SU-DHL-6 (cell line): Measurements from ENCODE around the gene GAPVD1.

Experiments used
- H2AFZ ChIP-seq: fragments of 200-600 bp; sonication (generic); 2 replicates; pipeline ENCODE4 v1.6.1; 2014; ENCODE audit warnings: low read depth, mild to moderate bottlenecking, moderate library complexity, mixed read lengths, antibody characterized with exemption, low read length; ENCODE audit not compliant: severe bottlenecking
- H3F3A ChIP-seq: fragments of 200-600 bp; shearing (Covaris generic); 2 replicates; pipeline ENCODE4 v1.6.0; 2016; ENCODE audit warnings: antibody characterized with exemption, mild to moderate bottlenecking; ENCODE audit not compliant: insufficient read depth
- H3K27ac ChIP-seq: fragments of 200-600 bp; sonication (generic); 2 replicates; pipeline ENCODE4 v1.5.1; 2016; ENCODE audit warnings: low read depth, mild to moderate bottlenecking, low read length, moderate library complexity, mixed read lengths
- H3K27me3 ChIP-seq: fragments of 200-600 bp; sonication (generic), shearing (Covaris generic); 2 replicates; pipeline ENCODE4 v1.6.0; 2014; ENCODE audit warnings: mild to moderate bottlenecking, low read length
- H3K36me3 ChIP-seq: fragments of 200-600 bp; sonication (generic); 2 replicates; pipeline ENCODE4 v1.6.1; 2014; ENCODE audit warnings: mild to moderate bottlenecking, low read length, mixed read lengths
- H3K4me2 ChIP-seq: fragments of 300-600, 200-600 bp; shearing (Covaris generic), sonication (generic); 2 replicates; pipeline ENCODE4 v1.6.0; 2014; ENCODE audit warnings: low read length, low read depth, mild to moderate bottlenecking; ENCODE audit not compliant: poor library complexity, severe bottlenecking
- H3K4me3 ChIP-seq: fragments of 200-600 bp; sonication (generic); 2 replicates; pipeline ENCODE4 v1.5.1; 2014; ENCODE audit warnings: antibody characterized with exemption, low read length, mild to moderate bottlenecking, mixed read lengths; ENCODE audit not compliant: insufficient read depth, poor library complexity, severe bottlenecking
- H3K79me2 ChIP-seq: fragments of 200-600 bp; sonication (generic); 2 replicates; pipeline ENCODE4 v1.6.1; 2014; ENCODE audit warnings: mild to moderate bottlenecking, low read length, moderate library complexity; ENCODE audit not compliant: insufficient read depth
- H3K9ac ChIP-seq: fragments of 200-600 bp; sonication (generic); 2 replicates; pipeline ENCODE4 v1.7.0; 2014; ENCODE audit warnings: mild to moderate bottlenecking, low read length
- H3K9me2 ChIP-seq: fragments of 200-600 bp; sonication (generic); replicated peaks from 2 replicates; pipeline ENCODE4 v1.6.1; 2014; ENCODE audit warnings: low read length; ENCODE audit not compliant: insufficient read depth
- H3K9me3 ChIP-seq: fragments of 200-600 bp; sonication (generic); 2 replicates; pipeline ENCODE4 v1.6.1; 2014; ENCODE audit warnings: low read length, mixed read lengths; ENCODE audit not compliant: insufficient read depth
- H4K20me1 ChIP-seq: fragments of 200-600 bp; sonication (generic); 2 replicates; pipeline ENCODE4 v1.6.1; 2014; ENCODE audit warnings: low read depth, mild to moderate bottlenecking, antibody characterized with exemption, low read length, moderate library complexity, mixed read lengths
- CTCF ChIP-seq: fragments of 200-600 bp; sonication (generic); IDR thresholded peaks from one replicate; pipeline ENCODE4 v1.5.1; 2017; ENCODE audit warnings: antibody characterized with exemption, mild to moderate bottlenecking, low read length, moderate library complexity; ENCODE audit not compliant: insufficient read depth, poor library complexity, severe bottlenecking
- EZH2phosphoT487 ChIP-seq: fragments of 200-600 bp; sonication (generic), shearing (Covaris generic); conservative IDR thresholded peaks from 2 replicates; pipeline ENCODE4 v1.6.1; 2018; ENCODE audit warnings: mild to moderate bottlenecking, antibody characterized with exemption, low read length, moderate library complexity, mixed read lengths

Gene GAPVD1

GRCh38 chr9:125293134-125293533 is 31.5 kb downstream of the GAPVD1 start:
- H3K27ac ChIP-seq: no peak overlapping the region
- TF ChIP-seq EZH2phosphoT487: no peak
- TF ChIP-seq CTCF: no peak
- H3K4me3 ChIP-seq: no peak overlapping the region
- no peaks in the 10 kb centered on the region for H3F3A ChIP-seq
- H3K4me2 ChIP-seq: no peak overlapping the region
- H4K20me1 ChIP-seq: no peaks in the 10 kb centered on the region
- H3K9ac ChIP-seq: no peak overlapping the region
- H2AFZ ChIP-seq: no peak overlapping the region
- H3K79me2 ChIP-seq: peaks cover 58% of the 10 kb centered on the region
- H3K36me3 ChIP-seq: no peaks in the 10 kb centered on the region
- H3K9me3 ChIP-seq: no peaks in the 10 kb centered on the region
- H3K9me2 ChIP-seq: no peaks in the 10 kb centered on the region
- no peaks in the 10 kb centered on the region for H3K27me3 ChIP-seq

GRCh38 chr9:125295657-125296056 is 34.0 kb downstream of the GAPVD1 start:
- no peak overlapping the region for H2AFZ ChIP-seq
- no peak overlapping the region for H3K4me2 ChIP-seq
- H3K36me3 ChIP-seq: 0 out of 2 replicates have a peak, but pooled peaks cover 4% of the 10 kb centered on the region
- peaks cover 39% of the 10 kb centered on the region for H3K79me2 ChIP-seq
- no peaks in the 10 kb centered on the region for H3F3A ChIP-seq
- no peak overlapping the region for H3K27ac ChIP-seq
- no peaks in the 10 kb centered on the region for H3K9me2 ChIP-seq
- H3K27me3 ChIP-seq: no peaks in the 10 kb centered on the region
- no peaks in the 10 kb centered on the region for H4K20me1 ChIP-seq
- no peaks in the 10 kb centered on the region for H3K9me3 ChIP-seq
- no peak overlapping the region for H3K4me3 ChIP-seq
- TF ChIP-seq EZH2phosphoT487 (no peak), CTCF (no peak)
- no peak overlapping the region for H3K9ac ChIP-seq

- TF ChIP-seq CTCF: no peak
- no peak for TF ChIP-seq EZH2phosphoT487
- no peaks in the 10 kb centered on the region for H3K27me3 ChIP-seq
- H4K20me1 ChIP-seq: no peaks in the 10 kb centered on the region
- H3K9me2 ChIP-seq: no peaks in the 10 kb centered on the region
- H3F3A ChIP-seq: no peaks in the 10 kb centered on the region
- no peak overlapping the region for H3K27ac ChIP-seq
- no peak overlapping the region for H3K9ac ChIP-seq
- H3K9me3 ChIP-seq: no peaks in the 10 kb centered on the region
- no peak overlapping the region for H3K4me2 ChIP-seq
- peaks cover 33% of the 10 kb centered on the region for H3K79me2 ChIP-seq
- no peak overlapping the region for H3K4me3 ChIP-seq
- H3K36me3 ChIP-seq: 0 out of 2 replicates have a peak, but pooled peaks cover 4% of the 10 kb centered on the region
- H2AFZ ChIP-seq: no peak overlapping the region
Measured at GRCh38 chr9:125296843-125297372, 35.3 kb downstream of the GAPVD1 start.
